ENCODE data around the gene APC2. TPM values are rescaled to one million over a fixed set of nuclear protein-coding genes. Genes with fewer than 3 reads are reported as not detected.

The APC2 gene
- total RNA-seq, result 0.20 TPM
- long read RNA-seq, partial matches to known transcripts, result 0 of 3 reads
- long read RNA-seq, other reads (novel, unspliced or antisense), result 3 of 3 reads

- no peaks in the 10 kb centered on the region for H3K9me3 ChIP-seq
- peaks cover 96% of the 10 kb centered on the region for H3K27me3 ChIP-seq
- no peaks in the 10 kb centered on the region for H3K36me3 ChIP-seq
- ATAC-seq (no peak), DNase-seq (no peak)
- no peak within 1 kb of the TSS for H3K4me3 ChIP-seq
- H3K27ac ChIP-seq, result no peak within 1 kb of the TSS
- intact Hi-C loops (cut with DNase I), result no loop called here
- TF ChIP-seq CTCF (IDR thresholded peaks at IDR 0.05), result no peak
- peaks cover 14% of the 10 kb centered on the region for H3K4me1 ChIP-seq
Observed at GRCh38 chr19:1449467-1450442, at the start of gene APC2. Gene APC2 (plus strand): TSS chr19:1450121. CDS start chr19:1453002, 2,881 bp downstream.

GRCh38 chr19:1400281-1401137 lies 49.4 kb upstream of the APC2 start:
- Histone ChIP-seq H3K27ac (no peak overlapping the region), H3K27me3 (peaks cover 5% of the 10 kb centered on the region), H3K9me3 (no peaks in the 10 kb centered on the region), H3K36me3 (no peaks in the 10 kb centered on the region), H3K4me3 (peak overlapping the region; percentile 66), H3K4me1 (peaks cover 18% of the 10 kb centered on the region)
- TF ChIP-seq CTCF (IDR thresholded peaks at IDR 0.05), result no peak
- DNase-seq (no peak), ATAC-seq (peak; percentile 22)
- intact Hi-C loops (cut with DNase I), result no loop called here

GRCh38 chr19:1401138-1401888 lies 48.6 kb upstream of the APC2 start, which contains the start of gene GAMT:
Gene GAMT (minus strand): TSS chr19:1401542. CDS start chr19:1401476, 66 bp downstream.
- Histone ChIP-seq H3K9me3 (no peaks in the 10 kb centered on the region), H3K27ac (no peak within 1 kb of the TSS), H3K4me3 (peak within 1 kb of the TSS; percentile 66), H3K4me1 (peaks cover 18% of the 10 kb centered on the region), H3K36me3 (no peaks in the 10 kb centered on the region), H3K27me3 (peaks cover 5% of the 10 kb centered on the region)
- intact Hi-C loops (cut with DNase I), result no loop called here
- no peak for DNase-seq
- peak; percentile 49 for TF ChIP-seq CTCF (IDR thresholded peaks at IDR 0.05)
- ATAC-seq, result peak; percentile 62

- Histone ChIP-seq H3K4me3 (peak overlapping the region; percentile 66), H3K27me3 (peaks cover 5% of the 10 kb centered on the region), H3K9me3 (no peaks in the 10 kb centered on the region), H3K27ac (no peak overlapping the region), H3K36me3 (no peaks in the 10 kb centered on the region), H3K4me1 (peaks cover 18% of the 10 kb centered on the region)
- ATAC-seq, result no peak
- DNase-seq, result no peak
- intact Hi-C loops (cut with DNase I), result no loop called here
- no peak for TF ChIP-seq CTCF (IDR thresholded peaks at IDR 0.05)
Observed at GRCh38 chr19:1401889-1402217, 48.1 kb upstream of the APC2 start.

Data from upper lobe of right lung (tissue), 1 donor.